Measurements from ENCODE around the gene RMP24.
"Not testable (repeated sequence)": the region's sequence is repeated elsewhere in the genome, so short reads cannot be mapped to it uniquely, and the experiment has no call there.

Gene RMP24

DNA sequence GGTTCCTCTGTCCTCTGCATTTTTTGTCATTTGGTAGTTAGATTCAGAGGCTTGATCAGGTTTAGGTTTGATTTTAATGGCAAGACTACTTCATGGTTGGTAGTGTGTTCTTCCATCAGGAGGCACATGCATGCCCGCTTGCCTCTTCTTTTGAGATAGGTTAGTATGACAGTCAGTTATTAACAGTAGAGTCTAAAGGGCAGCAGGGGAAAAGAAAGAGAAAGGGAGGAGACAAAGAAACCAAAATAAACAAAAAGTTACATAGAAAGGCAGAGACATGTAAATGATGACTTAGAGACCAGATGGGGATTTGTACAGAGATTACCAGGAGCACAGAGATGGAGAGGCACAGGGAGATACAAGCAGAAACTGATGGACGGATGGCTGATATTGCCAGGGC lies 10.2 kb upstream of the RMP24 start:
- DNase-seq, result no peak
- H3K27ac ChIP-seq (ENCODE audit: insufficient read depth, low read length, poor library complexity, severe bottlenecking), result no peak overlapping the region
- H3K4me3 ChIP-seq (ENCODE audit: insufficient read depth, low read depth, low read length, poor library complexity, severe bottlenecking), result no peak overlapping the region
- no peaks in the 10 kb centered on the region for H3K4me1 ChIP-seq (ENCODE audit: control insufficient read depth, insufficient read depth, low read length, poor library complexity, severe bottlenecking)
- no peaks in the 10 kb centered on the region for H3K9me3 ChIP-seq (ENCODE audit: control insufficient read depth, low read length)
- no peaks in the 10 kb centered on the region for H3K27me3 ChIP-seq (replicated peaks; ENCODE audit: control insufficient read depth, insufficient read depth, low read length, poor library complexity, severe bottlenecking)
- H3K36me3 ChIP-seq (ENCODE audit: control insufficient read depth, insufficient read depth, low read length), result no peaks in the 10 kb centered on the region

DNA sequence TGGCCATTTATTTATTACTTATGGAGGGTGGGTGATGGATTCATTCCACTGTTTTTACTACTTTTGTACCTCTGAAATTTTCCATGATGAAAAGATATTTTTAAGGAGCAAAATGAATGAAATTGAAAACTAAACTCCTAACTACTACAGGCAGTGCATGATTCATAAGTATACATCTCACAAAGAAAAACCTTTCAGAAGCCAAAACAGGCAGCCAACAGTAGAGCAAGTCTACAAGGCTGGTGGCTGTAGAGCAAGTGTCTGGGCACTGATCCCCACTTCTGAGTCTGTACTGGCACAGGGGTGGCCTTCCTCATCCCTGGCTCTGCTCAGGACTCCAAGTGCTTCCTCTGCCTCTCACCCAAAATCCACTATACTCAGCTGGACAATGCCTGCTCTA lies 8.2 kb upstream of the RMP24 start:
- Histone ChIP-seq H3K4me3 (ENCODE audit: insufficient read depth, low read depth, low read length, poor library complexity, severe bottlenecking) (no peak overlapping the region), H3K27ac (ENCODE audit: insufficient read depth, low read length, poor library complexity, severe bottlenecking) (no peak overlapping the region), H3K9me3 (ENCODE audit: control insufficient read depth, low read length) (no peaks in the 10 kb centered on the region), H3K36me3 (ENCODE audit: control insufficient read depth, insufficient read depth, low read length) (no peaks in the 10 kb centered on the region), H3K4me1 (ENCODE audit: control insufficient read depth, insufficient read depth, low read length, poor library complexity, severe bottlenecking) (peaks cover 5% of the 10 kb centered on the region), H3K27me3 (replicated peaks; ENCODE audit: control insufficient read depth, insufficient read depth, low read length, poor library complexity, severe bottlenecking) (no peaks in the 10 kb centered on the region)
- DNase-seq, result no peak

DNA sequence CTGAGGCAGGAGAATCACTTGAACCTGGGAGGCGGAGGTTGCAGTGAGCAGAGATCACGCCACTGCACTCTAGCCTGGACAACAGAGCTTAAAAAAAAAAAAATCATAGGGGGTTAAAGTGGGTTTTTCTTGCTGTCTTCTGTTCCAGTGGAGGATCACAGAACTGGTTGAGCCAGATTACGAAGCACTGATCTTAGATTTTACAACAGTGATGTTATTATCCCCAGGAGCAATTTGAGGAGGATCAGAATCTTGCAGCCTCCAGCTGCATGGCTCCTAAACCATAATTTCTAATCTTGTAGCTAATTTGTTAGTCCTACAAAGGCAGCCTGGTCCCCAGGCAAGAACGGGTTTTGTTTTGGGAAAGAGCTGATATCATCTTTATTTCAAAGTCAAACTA lies 4.6 kb upstream of the RMP24 start:
- H3K9me3 ChIP-seq (ENCODE audit: control insufficient read depth, low read length); DNase-seq; H3K36me3 ChIP-seq (ENCODE audit: control insufficient read depth, insufficient read depth, low read length); H3K27me3 ChIP-seq (replicated peaks; ENCODE audit: control insufficient read depth, insufficient read depth, low read length, poor library complexity, severe bottlenecking); H3K27ac ChIP-seq (ENCODE audit: insufficient read depth, low read length, poor library complexity, severe bottlenecking); H3K4me3 ChIP-seq (ENCODE audit: insufficient read depth, low read depth, low read length, poor library complexity, severe bottlenecking): not testable (repeated sequence)
- peaks cover 13% of the 10 kb centered on the region for H3K4me1 ChIP-seq (ENCODE audit: control insufficient read depth, insufficient read depth, low read length, poor library complexity, severe bottlenecking)

DNA sequence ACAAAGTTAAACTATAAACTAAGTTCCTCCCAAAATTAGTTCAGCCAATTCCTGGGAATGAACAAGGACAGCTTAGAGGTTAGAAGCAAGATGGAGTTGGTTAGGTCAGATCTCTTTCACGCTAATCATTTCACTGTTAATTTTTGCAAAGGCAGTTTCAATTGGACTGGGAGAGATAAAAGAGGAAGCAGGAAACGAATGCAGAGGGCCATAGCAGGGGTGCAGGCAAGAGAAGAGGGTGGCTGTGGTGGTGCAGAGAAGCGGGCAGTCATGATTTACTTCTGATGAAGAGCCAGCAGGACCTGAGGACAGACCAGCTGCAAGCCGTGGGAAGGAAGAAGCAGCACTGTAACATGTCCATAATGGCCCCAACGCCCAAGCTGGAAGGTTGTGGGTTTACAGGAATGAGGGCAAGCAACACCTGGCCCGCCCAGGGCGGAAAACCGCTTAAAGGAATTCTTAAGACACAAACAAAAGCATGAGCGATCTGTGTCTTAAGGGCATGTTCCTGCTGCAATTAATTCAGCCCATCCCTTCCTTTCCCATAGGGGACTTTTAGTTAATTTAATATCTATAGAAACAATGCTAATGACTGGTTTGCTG lies 4.1 kb upstream of the RMP24 start:
- H3K27ac ChIP-seq (ENCODE audit: insufficient read depth, low read length, poor library complexity, severe bottlenecking), result no peak overlapping the region
- H3K27me3 ChIP-seq (replicated peaks; ENCODE audit: control insufficient read depth, insufficient read depth, low read length, poor library complexity, severe bottlenecking), result no peaks in the 10 kb centered on the region
- DNase-seq, result no peak

DNA sequence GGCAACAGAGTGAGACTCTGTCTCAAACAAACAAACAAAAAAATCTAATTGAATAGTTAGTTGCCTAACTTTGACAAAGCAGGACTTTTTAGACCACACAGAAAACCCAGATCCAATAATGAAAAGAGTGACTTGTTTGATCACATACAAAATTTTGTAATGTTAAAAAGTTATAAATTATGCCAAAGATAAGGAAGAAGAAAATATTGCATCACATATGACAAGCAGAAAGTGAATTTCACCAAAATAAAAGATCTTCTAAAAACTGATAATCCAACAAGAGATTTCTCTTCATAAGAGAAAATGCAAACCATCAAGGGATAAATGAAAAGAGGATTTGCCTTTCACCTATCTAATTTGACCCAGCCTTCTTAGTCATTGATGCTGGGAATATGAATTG lies 2.8 kb upstream of the RMP24 start:
- no peak overlapping the region for H3K4me3 ChIP-seq (ENCODE audit: insufficient read depth, low read depth, low read length, poor library complexity, severe bottlenecking)
- H3K36me3 ChIP-seq (ENCODE audit: control insufficient read depth, insufficient read depth, low read length), result peaks cover under 1% of the 10 kb centered on the region
- peak overlapping the region; percentile 42 for H3K27ac ChIP-seq (ENCODE audit: insufficient read depth, low read length, poor library complexity, severe bottlenecking)
- no peak for DNase-seq
- H3K27me3 ChIP-seq (replicated peaks; ENCODE audit: control insufficient read depth, insufficient read depth, low read length, poor library complexity, severe bottlenecking), result no peaks in the 10 kb centered on the region
- peaks cover 24% of the 10 kb centered on the region for H3K4me1 ChIP-seq (ENCODE audit: control insufficient read depth, insufficient read depth, low read length, poor library complexity, severe bottlenecking)
- H3K9me3 ChIP-seq (ENCODE audit: control insufficient read depth, low read length), result no peaks in the 10 kb centered on the region

More for the DNA sequence above, 4.1 kb upstream of the RMP24 start:
- no peak overlapping the region for H3K4me3 ChIP-seq (ENCODE audit: insufficient read depth, low read depth, low read length, poor library complexity, severe bottlenecking)
- H3K36me3 ChIP-seq (ENCODE audit: control insufficient read depth, insufficient read depth, low read length), result no peaks in the 10 kb centered on the region
- H3K9me3 ChIP-seq (ENCODE audit: control insufficient read depth, low read length), result no peaks in the 10 kb centered on the region
- peaks cover 17% of the 10 kb centered on the region for H3K4me1 ChIP-seq (ENCODE audit: control insufficient read depth, insufficient read depth, low read length, poor library complexity, severe bottlenecking)

DNA sequence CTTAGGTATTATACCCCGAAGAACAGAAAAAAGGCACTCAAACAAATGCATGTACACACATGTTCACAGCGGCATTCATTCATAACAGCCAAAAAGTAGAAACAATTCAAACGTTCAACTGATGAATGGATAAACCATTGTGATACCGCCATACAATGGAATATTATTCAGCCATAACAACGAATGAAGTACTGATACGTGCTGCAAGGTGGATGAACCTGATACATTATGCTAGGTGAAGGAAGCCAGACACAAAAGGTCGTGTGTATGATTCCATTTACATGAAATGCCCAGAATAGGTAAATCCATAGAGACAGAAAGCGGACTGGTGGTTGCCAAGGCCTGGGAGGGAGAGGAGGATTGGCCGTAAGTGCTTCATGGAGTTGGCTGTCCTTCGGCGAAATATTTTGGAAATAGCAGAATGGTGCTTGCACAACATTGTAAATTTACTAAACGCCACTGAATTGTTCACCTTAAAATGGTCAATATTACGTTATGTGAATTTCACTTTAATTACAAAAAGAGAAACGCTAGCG lies 750 bp upstream of the RMP24 start:
- DNase-seq, result no peak
- Histone ChIP-seq H3K9me3 (ENCODE audit: control insufficient read depth, low read length) (no peaks in the 10 kb centered on the region), H3K4me1 (ENCODE audit: control insufficient read depth, insufficient read depth, low read length, poor library complexity, severe bottlenecking) (peaks cover 24% of the 10 kb centered on the region), H3K27me3 (replicated peaks; ENCODE audit: control insufficient read depth, insufficient read depth, low read length, poor library complexity, severe bottlenecking) (no peaks in the 10 kb centered on the region), H3K27ac (ENCODE audit: insufficient read depth, low read length, poor library complexity, severe bottlenecking) (peak overlapping the region; percentile 77), H3K36me3 (ENCODE audit: control insufficient read depth, insufficient read depth, low read length) (peaks cover 10% of the 10 kb centered on the region), H3K4me3 (ENCODE audit: insufficient read depth, low read depth, low read length, poor library complexity, severe bottlenecking) (peak overlapping the region; percentile 70)

DNA sequence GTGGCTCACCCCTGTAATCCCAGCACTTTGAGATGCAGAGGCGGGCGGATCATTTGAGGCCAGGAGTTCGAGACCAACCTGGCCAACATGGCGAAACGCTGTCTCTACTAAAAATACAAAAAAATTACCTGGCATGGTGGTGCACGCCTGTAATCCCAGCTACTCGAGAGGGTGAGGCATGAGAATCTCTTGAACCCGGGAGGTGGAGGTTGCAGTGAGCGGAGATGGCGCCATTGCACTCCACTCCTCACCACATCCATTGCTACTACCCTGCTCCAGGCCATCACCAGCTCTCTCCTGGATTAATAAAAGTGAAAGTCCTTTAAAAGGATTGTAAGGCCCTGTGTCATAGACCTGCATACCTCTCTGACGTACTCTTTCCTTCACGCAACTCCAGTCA lies 1.2 kb downstream of the RMP24 start:
- Histone ChIP-seq H3K27ac (ENCODE audit: insufficient read depth, low read length, poor library complexity, severe bottlenecking) (no peak overlapping the region), H3K36me3 (ENCODE audit: control insufficient read depth, insufficient read depth, low read length) (peaks cover 28% of the 10 kb centered on the region), H3K9me3 (ENCODE audit: control insufficient read depth, low read length) (no peaks in the 10 kb centered on the region), H3K4me1 (ENCODE audit: control insufficient read depth, insufficient read depth, low read length, poor library complexity, severe bottlenecking) (peaks cover 18% of the 10 kb centered on the region), H3K27me3 (replicated peaks; ENCODE audit: control insufficient read depth, insufficient read depth, low read length, poor library complexity, severe bottlenecking) (no peaks in the 10 kb centered on the region), H3K4me3 (ENCODE audit: insufficient read depth, low read depth, low read length, poor library complexity, severe bottlenecking) (peak overlapping the region; percentile 70)
- no peak for DNase-seq

DNA sequence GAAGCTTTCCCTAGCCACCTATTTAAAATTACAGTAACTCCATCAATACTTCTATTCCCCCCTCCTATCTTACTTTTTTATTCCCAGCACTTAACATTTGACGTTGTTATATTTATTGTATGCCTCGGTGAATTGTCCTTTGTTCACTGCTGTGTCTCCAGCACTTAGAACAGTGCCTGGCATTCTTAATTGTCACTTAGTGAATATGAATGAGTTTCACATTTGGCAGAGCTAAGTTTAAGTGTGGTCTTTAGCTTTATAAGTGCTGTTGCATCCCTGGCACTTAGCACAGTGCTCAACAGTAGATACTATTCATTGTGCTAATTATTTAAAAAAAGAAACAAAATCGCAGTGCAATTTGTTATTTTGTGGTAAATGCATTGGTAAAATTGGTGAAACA lies 1.7 kb downstream of the RMP24 start:
- Histone ChIP-seq H3K36me3 (ENCODE audit: control insufficient read depth, insufficient read depth, low read length) (peaks cover 31% of the 10 kb centered on the region), H3K4me1 (ENCODE audit: control insufficient read depth, insufficient read depth, low read length, poor library complexity, severe bottlenecking) (peaks cover 18% of the 10 kb centered on the region), H3K27me3 (replicated peaks; ENCODE audit: control insufficient read depth, insufficient read depth, low read length, poor library complexity, severe bottlenecking) (no peaks in the 10 kb centered on the region), H3K4me3 (ENCODE audit: insufficient read depth, low read depth, low read length, poor library complexity, severe bottlenecking) (no peak overlapping the region), H3K27ac (ENCODE audit: insufficient read depth, low read length, poor library complexity, severe bottlenecking) (no peak overlapping the region), H3K9me3 (ENCODE audit: control insufficient read depth, low read length) (no peaks in the 10 kb centered on the region)
- DNase-seq, result no peak

DNA sequence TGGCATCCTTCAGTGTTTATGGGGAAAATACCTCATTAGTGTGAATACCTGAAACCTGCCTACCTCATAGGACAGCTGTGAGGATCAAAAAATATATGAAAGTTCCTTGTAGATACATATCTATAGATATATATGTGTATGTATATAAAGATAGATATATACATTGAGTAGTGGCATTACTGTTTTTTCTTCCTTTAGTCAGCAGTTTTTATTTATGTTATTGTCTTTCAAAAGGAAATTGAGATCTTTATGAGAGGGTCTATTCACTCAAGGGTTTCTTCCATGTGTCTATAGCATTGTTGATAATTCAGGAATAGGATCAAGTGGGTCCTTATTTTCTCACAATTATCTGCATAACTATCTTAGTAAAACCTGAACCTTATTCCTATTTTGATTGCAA lies 6.6 kb downstream of the RMP24 start:
- DNase-seq, result no peak
- Histone ChIP-seq H3K27me3 (replicated peaks; ENCODE audit: control insufficient read depth, insufficient read depth, low read length, poor library complexity, severe bottlenecking) (no peaks in the 10 kb centered on the region), H3K27ac (ENCODE audit: insufficient read depth, low read length, poor library complexity, severe bottlenecking) (no peak overlapping the region), H3K36me3 (ENCODE audit: control insufficient read depth, insufficient read depth, low read length) (peaks cover 52% of the 10 kb centered on the region), H3K4me3 (ENCODE audit: insufficient read depth, low read depth, low read length, poor library complexity, severe bottlenecking) (no peak overlapping the region), H3K4me1 (ENCODE audit: control insufficient read depth, insufficient read depth, low read length, poor library complexity, severe bottlenecking) (no peaks in the 10 kb centered on the region), H3K9me3 (ENCODE audit: control insufficient read depth, low read length) (no peaks in the 10 kb centered on the region)

DNA sequence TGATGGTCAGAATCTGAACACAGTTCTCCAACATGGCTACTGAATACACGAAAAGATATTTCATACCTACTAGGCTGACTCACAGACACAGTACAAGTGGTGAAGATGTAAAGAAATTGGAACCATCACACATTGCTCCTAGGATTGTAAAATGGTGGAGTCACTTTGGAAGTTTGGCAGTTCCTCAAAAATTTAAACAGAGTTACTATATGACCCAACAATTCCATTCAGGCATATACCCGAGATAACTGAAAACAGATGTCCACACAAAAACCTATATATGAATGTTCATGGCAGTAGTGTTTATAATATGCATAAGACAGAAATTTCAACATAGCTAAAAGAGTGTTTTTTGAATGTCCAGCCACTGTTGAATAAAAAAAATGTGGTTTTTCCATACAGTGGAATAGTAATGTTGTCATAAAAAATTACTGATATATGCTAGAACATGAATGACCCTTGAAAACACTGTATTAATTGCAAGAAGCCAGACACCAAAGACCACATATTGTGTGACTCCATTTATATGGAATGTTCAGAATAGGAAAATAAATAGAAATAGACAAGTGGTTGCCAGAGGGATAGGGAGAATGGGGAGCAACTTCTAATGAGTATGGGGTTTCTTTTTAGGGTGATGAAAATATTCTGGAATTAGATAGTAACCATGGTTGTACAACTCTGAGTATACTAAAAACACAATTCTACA lies 10.1 kb downstream of the RMP24 start:
- Histone ChIP-seq H3K4me3 (ENCODE audit: insufficient read depth, low read depth, low read length, poor library complexity, severe bottlenecking) (no peak overlapping the region), H3K36me3 (ENCODE audit: control insufficient read depth, insufficient read depth, low read length) (peaks cover 35% of the 10 kb centered on the region), H3K9me3 (ENCODE audit: control insufficient read depth, low read length) (no peaks in the 10 kb centered on the region), H3K27ac (ENCODE audit: insufficient read depth, low read length, poor library complexity, severe bottlenecking) (no peak overlapping the region), H3K27me3 (replicated peaks; ENCODE audit: control insufficient read depth, insufficient read depth, low read length, poor library complexity, severe bottlenecking) (no peaks in the 10 kb centered on the region), H3K4me1 (ENCODE audit: control insufficient read depth, insufficient read depth, low read length, poor library complexity, severe bottlenecking) (no peaks in the 10 kb centered on the region)
- no peak for DNase-seq

All from effector memory CD4-positive, alpha-beta T cell (primary cell).